Adipose tissue (tissue), 3 donors: ENCODE measurements around the gene AREG. TPM values are rescaled to one million over a fixed set of nuclear protein-coding genes. Genes with fewer than 3 reads are reported as not detected.

Experiments
- H3K27ac ChIP-seq: one replicate; pipeline ENCODE4 v1.5.1; 2013; ENCODE audit warnings: low read depth, low read length
- WGBS, 3 donors: extraction: QIAGEN DNeasy Blood & Tissue Kit; methylation state at CpG; one replicate each; pipeline ENCODE4 v1.1.7; 2013; 5-methylcytosine and 5-hydroxymethylcytosine counted together
- polyA plus RNA-seq, 3 donors: library from polyadenylated mRNA; stranded (reverse); fragments of 200-250 nt; gene quantifications; one replicate each; pipeline ENCODE4 v1.2.3, GENCODE V29; 2013
- donor health status: healthy with polysubstance abuse.
- donor health status: Bipolar disorder and iron deficiency.
- donor health status: healthy.

Gene AREG
- polyA plus RNA-seq, 3 donors: 1.9 to 38.4 (median 13.2) TPM

- 94 to 98% (median 95%) methylated on average over 6 of the region's 6 CpGs for WGBS, 3 donors
Observed at GRCh38 chr4:74453829-74454742, 9.2 kb downstream of the AREG start.

GRCh38 chr4:74455361-74456055 is 10.6 kb downstream of the AREG start:
- 94 to 98% (median 96%) methylated on average over 4 of the region's 4 CpGs for WGBS, 3 donors
- no peak overlapping the region for H3K27ac ChIP-seq

More at GRCh38 chr4:74453829-74454742, 9.2 kb downstream of the AREG start:
- no peak overlapping the region for H3K27ac ChIP-seq

GRCh38 chr4:74456056-74456744 is 11.3 kb downstream of the AREG start:
- H3K27ac ChIP-seq: no peak overlapping the region
- 62 to 77% (median 70%) methylated on average over 3 of the region's 3 CpGs for WGBS, 3 donors

- WGBS, 3 donors: 86 to 91% (median 87%) methylated on average over 5 of the region's 5 CpGs
- H3K27ac ChIP-seq: no peak overlapping the region
Observed at GRCh38 chr4:74456849-74457395, 12.0 kb downstream of the AREG start.

DNA sequence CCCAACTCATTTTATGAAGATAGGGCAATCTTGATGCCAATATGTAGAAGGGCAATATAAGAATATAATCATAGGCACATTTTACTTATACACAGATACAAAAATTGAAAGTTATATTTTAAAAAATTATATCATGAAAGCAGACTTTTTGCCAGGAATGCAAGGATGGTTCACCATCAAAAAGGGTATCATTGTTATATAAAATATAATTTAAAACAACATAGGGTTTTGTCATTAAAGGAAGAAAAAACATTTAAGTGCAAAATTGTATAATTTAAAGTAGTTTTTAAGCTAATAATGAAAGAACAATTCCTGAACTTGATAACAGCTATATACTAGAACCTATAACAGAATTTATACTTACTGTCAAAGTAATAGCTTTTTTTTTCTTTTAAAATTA is 15.9 kb downstream of the AREG start:
- no peak overlapping the region for H3K27ac ChIP-seq

DNA sequence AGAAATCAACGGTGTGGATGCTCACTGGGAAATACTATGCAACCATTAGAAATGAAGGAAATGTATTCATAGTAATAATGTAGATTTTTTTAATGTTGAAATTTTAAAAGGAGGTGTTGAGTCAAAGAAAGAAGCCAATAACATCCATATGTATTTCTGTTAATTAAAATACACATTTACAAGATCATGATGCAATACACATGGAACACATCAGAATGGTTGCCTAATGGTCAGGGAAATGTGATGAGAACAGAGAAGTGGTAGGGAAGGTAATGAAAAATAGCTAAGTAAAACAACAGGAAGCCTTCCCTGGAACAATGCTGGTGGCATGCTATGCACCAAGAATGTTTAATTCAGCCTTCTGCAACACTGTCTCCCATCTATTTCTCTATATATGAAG is 18.2 kb downstream of the AREG start:
- WGBS, 3 donors: 88 to 94% (median 92%) methylated on average over 1 of the region's 1 CpG
- H3K27ac ChIP-seq: no peak overlapping the region

- no peak overlapping the region for H3K27ac ChIP-seq
Observed at GRCh38 chr4:74464291-74464690, 19.4 kb downstream of the AREG start.

- H3K27ac ChIP-seq: no peak overlapping the region
- 47 to 70% (median 61%) methylated on average over 1 of the region's 1 CpG for WGBS, 3 donors
Observed at GRCh38 chr4:74466242-74466641, 21.3 kb downstream of the AREG start.

GRCh38 chr4:74471264-74471663 is 26.3 kb downstream of the AREG start:
- WGBS, 3 donors: 83 to 88% (median 86%) methylated on average over 1 of the region's 1 CpG
- H3K27ac ChIP-seq: no peak overlapping the region

- no peak overlapping the region for H3K27ac ChIP-seq
- WGBS, 3 donors: 58 to 70% (median 58%) methylated on average over 5 of the region's 5 CpGs
Observed at GRCh38 chr4:74473155-74473811, 28.3 kb downstream of the AREG start.

GRCh38 chr4:74474345-74475090 is 29.6 kb downstream of the AREG start:
- H3K27ac ChIP-seq: no peak overlapping the region
- WGBS, 3 donors: 25 to 68% (median 64%) methylated on average over 4 of the region's 4 CpGs

DNA sequence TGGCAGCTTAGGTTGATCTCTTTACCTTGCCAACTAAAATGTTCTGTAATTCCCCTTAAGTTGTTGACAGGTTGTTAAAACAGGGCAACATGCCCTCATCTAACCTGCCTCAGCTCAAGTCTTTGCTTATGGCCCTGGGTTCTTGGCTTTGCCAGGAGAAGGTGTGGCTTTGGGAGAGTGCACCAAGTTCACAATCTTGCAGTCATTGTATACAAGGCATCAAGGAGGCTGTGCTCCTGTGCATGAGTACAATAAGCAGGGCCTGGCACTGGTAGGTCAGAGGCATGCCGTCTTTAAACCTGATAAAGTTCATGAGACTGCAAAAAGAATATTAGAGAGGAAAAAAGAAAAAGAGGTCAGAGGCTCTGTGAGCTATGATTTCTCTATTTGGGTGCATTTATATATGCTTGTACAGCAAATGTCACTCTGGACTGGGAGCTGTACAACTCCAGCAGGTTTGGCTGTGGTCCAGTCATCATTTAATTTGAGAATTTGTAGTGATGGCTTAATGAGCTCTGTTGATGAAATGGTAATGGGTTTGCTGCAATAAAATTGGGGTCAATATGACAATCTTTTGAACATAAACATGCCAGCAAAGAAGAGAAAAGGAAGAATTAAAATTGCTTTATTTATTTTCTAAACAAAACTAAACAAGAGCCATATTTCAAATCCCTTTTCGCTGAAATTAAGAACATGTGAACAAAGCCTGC is 30.3 kb downstream of the AREG start:
- WGBS, 3 donors: 64 to 89% (median 86%) methylated on average over 2 of the region's 2 CpGs
- no peak overlapping the region for H3K27ac ChIP-seq

- 73 to 86% (median 86%) methylated on average over 3 of the region's 3 CpGs for WGBS, 3 donors
- no peak overlapping the region for H3K27ac ChIP-seq
Observed at GRCh38 chr4:74475946-74476345, 31.0 kb downstream of the AREG start.

GRCh38 chr4:74479009-74479408 is 34.1 kb downstream of the AREG start:
- H3K27ac ChIP-seq: no peak overlapping the region
- 46 to 78% (median 74%) methylated on average over 1 of the region's 1 CpG for WGBS, 3 donors

GRCh38 chr4:74480267-74480666 is 35.3 kb downstream of the AREG start:
- H3K27ac ChIP-seq: no peak overlapping the region
- WGBS, 3 donors: 74 to 85% (median 84%) methylated on average over 2 of the region's 2 CpGs

DNA sequence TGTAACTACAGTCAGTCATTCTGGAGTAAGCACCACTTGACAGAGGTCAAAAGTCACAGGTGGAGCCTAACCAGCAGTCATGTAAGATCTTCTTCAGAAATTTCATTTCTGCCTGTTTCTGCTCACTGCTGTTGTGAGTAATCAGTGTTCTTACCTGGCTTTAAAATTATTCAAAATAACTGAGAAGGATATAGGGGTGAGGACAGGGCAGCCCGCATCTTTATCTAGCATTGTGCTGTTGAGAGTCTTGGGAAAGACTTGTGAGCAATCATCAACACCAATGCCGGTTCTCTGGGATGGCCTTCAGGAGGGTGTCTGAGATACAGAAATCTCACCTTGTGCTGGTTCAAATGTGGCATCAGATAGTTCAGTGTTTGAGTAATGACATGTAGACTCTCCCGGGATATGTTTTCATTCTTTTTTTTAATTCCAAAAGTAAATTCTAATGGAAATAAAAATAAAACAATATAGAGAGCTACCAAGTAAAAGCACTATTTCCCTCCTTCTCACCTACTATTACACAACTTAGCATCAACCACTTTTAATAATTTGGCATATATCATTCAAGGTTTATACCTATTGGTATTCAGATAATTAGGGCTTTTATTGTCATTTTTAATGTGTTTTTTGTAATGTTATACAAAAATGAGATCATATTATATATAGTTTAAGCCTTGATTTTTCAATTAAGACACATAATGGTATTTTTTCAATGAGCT is 37.1 kb downstream of the AREG start:
- no peak overlapping the region for H3K27ac ChIP-seq
- 92 to 97% (median 93%) methylated on average over 3 of the region's 3 CpGs for WGBS, 3 donors
